ENCODE data around the gene MSLN. TPM values are rescaled to one million over a fixed set of nuclear protein-coding genes. Genes with fewer than 3 reads are reported as not detected.

Gene MSLN
- total RNA-seq, 6 experiments from 2014 or later = 0.25 TPM; not detected in 5

- intact Hi-C loops (cut with DNase I) = no loop called here
- no peaks in the 10 kb centered on the region for H3K27me3 ChIP-seq
- no peaks in the 10 kb centered on the region for H3K4me1 ChIP-seq
- DNase-seq (no peak), ATAC-seq (no peak)
- no CpG with 5 or more reads among the region's 8 CpGs for WGBS (ENCODE audit: insufficient coverage, low coverage, low lambda C conversion rate, missing lambda C conversion rate)
- TF ChIP-seq POLR2A (IDR thresholded peaks at IDR 0.05) = no peak
- TF ChIP-seq, protein P1, sequence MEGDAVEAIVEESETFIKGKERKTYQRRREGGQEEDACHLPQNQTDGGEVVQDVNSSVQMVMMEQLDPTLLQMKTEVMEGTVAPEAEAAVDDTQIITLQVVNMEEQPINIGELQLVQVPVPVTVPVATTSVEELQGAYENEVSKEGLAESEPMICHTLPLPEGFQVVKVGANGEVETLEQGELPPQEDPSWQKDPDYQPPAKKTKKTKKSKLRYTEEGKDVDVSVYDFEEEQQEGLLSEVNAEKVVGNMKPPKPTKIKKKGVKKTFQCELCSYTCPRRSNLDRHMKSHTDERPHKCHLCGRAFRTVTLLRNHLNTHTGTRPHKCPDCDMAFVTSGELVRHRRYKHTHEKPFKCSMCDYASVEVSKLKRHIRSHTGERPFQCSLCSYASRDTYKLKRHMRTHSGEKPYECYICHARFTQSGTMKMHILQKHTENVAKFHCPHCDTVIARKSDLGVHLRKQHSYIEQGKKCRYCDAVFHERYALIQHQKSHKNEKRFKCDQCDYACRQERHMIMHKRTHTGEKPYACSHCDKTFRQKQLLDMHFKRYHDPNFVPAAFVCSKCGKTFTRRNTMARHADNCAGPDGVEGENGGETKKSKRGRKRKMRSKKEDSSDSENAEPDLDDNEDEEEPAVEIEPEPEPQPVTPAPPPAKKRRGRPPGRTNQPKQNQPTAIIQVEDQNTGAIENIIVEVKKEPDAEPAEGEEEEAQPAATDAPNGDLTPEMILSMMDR (IDR thresholded peaks at IDR 0.05) = no peak
- no peaks in the 10 kb centered on the region for H3K9me3 ChIP-seq
- no peak overlapping the region for H3K27ac ChIP-seq
- H3K4me3 ChIP-seq = no peak overlapping the region
- no peaks in the 10 kb centered on the region for H3K36me3 ChIP-seq
Observed at GRCh38 chr16:818132-818531, 57.6 kb downstream of the MSLN start.

MicroRNA genes within 50 kb of the gene (microRNA counts, 767-probe panel; counts per million panel counts)
- 237 counts per million for microRNA hsa-miR-662

Small RNA genes lying within 50 kb of the gene (microRNA-seq; reads per million reads assigned to microRNA genes)
- gene MIR662 = 0 reads per million in 2 donors

Small RNA genes lying within 50 kb of the gene (small RNA-seq; reads per million reads assigned to genes)
- 0 reads per million in 2 experiments for gene MIR662

Other genes starting within 250 kb of the MSLN start
- gene CAPN15, start 233.0 kb upstream of the MSLN start, total RNA-seq = 10 to 100 TPM; 17.3 to 34.3 (median 23.3) TPM
- gene PRR35, start 200.3 kb upstream of the MSLN start, total RNA-seq = not detected
- under 1 TPM in 5 of 6 experiments, not detected in 1; 0.12 to 0.33 (median 0.28) TPM for gene NHLRC4, start 193.7 kb upstream of the MSLN start, total RNA-seq
- 10 to 100 TPM; 19.5 to 32.0 (median 27.8) TPM for gene PIGQ, start 190.8 kb upstream of the MSLN start, total RNA-seq
- gene RAB40C, start 170.7 kb upstream of the MSLN start, total RNA-seq = 10 to 100 TPM in 5 of 6 experiments, 1 to 10 TPM in 1; 10.0 to 14.1 (median 12.0) TPM
- under 1 TPM; 0.43 to 0.70 (median 0.56) TPM for gene WFIKKN1, start 129.7 kb upstream of the MSLN start, total RNA-seq
- 100 to 1,000 TPM in 1 of 6 experiments, 10 to 100 TPM in 5; 22.7 to 126 (median 32.6) TPM for gene METTL26, start 124.4 kb upstream of the MSLN start, total RNA-seq
- gene MCRIP2, start 118.9 kb upstream of the MSLN start, total RNA-seq = 100 to 1,000 TPM in 2 of 6 experiments, 10 to 100 TPM in 4; 48.8 to 130 (median 76.7) TPM
- 10 to 100 TPM in 4 of 6 experiments, 1 to 10 TPM in 2; 7.2 to 18.1 (median 11.8) TPM for gene WDR90, start 111.4 kb upstream of the MSLN start, total RNA-seq
- 10 to 100 TPM; 28.5 to 44.8 (median 40.3) TPM for gene RHOT2, start 92.6 kb upstream of the MSLN start, total RNA-seq
- 1 to 10 TPM in 1 of 6 experiments, under 1 TPM in 5; 0.37 to 1.1 (median 0.60) TPM for gene RHBDL1, start 85.1 kb upstream of the MSLN start, total RNA-seq
- gene STUB1, start 80.3 kb upstream of the MSLN start, total RNA-seq = 10 to 100 TPM; 37.3 to 69.6 (median 54.3) TPM
- gene JMJD8, start 76.4 kb upstream of the MSLN start, total RNA-seq = 10 to 100 TPM; 26.9 to 68.1 (median 36.9) TPM
- 10 to 100 TPM in 1 of 6 experiments, 1 to 10 TPM in 5; 5.5 to 11.7 (median 9.7) TPM for gene WDR24, start 70.3 kb upstream of the MSLN start, total RNA-seq
- gene FBXL16, start 54.9 kb upstream of the MSLN start, total RNA-seq = 1 to 10 TPM in 2 of 6 experiments, under 1 TPM in 1, not detected in 3; 0.05 to 2.3 (median 1.7) TPM
- gene METRN, start 45.6 kb upstream of the MSLN start, total RNA-seq = 10 to 100 TPM; 14.0 to 43.7 (median 26.2) TPM
- gene ANTKMT, start 39.6 kb upstream of the MSLN start, total RNA-seq = 10 to 100 TPM; 19.7 to 56.0 (median 28.2) TPM
- under 1 TPM in 1 of 6 experiments, not detected in 5; 0.31 TPM for gene CCDC78, start 34.3 kb upstream of the MSLN start, total RNA-seq
- 1 to 10 TPM in 4 of 6 experiments, under 1 TPM in 2; 0.83 to 2.5 (median 1.3) TPM for gene HAGHL, start 33.6 kb upstream of the MSLN start, total RNA-seq
- gene CIAO3, start 19.7 kb upstream of the MSLN start, total RNA-seq = 10 to 100 TPM; 11.9 to 26.1 (median 17.3) TPM
- 10 to 100 TPM in 2 of 6 experiments, 1 to 10 TPM in 4; 5.1 to 16.2 (median 6.6) TPM for gene RPUSD1, start 27.6 kb downstream of the MSLN start, total RNA-seq
- gene CHTF18, start 27.9 kb downstream of the MSLN start, total RNA-seq = 1 to 10 TPM; 2.9 to 7.8 (median 4.6) TPM
- not detected for gene GNG13, start 40.0 kb downstream of the MSLN start, total RNA-seq
- 10 to 100 TPM; 10.9 to 20.0 (median 13.8) TPM for gene LMF1, start 210.2 kb downstream of the MSLN start, total RNA-seq
- under 1 TPM in 3 of 6 experiments, not detected in 3; 0.07 to 0.13 (median 0.09) TPM for gene SOX8, start 221.0 kb downstream of the MSLN start, total RNA-seq